Panc1 (cell line): ENCODE results near the gene EPS8L1.

Experiments
- CTCF ChIP-seq: fragments of 450-650 bp; IDR thresholded peaks from 2 replicates; pipeline ENCODE4 v1.5.1; 2017; ENCODE audit warnings: mild to moderate bottlenecking
- TF ChIP-seq, protein P1 (sequence below), 2 experiments: IDR thresholded peaks; 2 replicates each; pipeline ENCODE4 v1.6.1; 2011 to 2012; ENCODE audit warnings: low read depth in 2 of 2, control low read depth in 1 of 2, low read length in 1 of 2, mild to moderate bottlenecking in 1 of 2, moderate library complexity in 1 of 2; ENCODE audit not compliant: insufficient read depth in 1 of 2

GRCh38 chr19:55075371-55075998 is at the start of gene EPS8L1:
- no peak for TF ChIP-seq CTCF
- TF ChIP-seq, protein P1, sequence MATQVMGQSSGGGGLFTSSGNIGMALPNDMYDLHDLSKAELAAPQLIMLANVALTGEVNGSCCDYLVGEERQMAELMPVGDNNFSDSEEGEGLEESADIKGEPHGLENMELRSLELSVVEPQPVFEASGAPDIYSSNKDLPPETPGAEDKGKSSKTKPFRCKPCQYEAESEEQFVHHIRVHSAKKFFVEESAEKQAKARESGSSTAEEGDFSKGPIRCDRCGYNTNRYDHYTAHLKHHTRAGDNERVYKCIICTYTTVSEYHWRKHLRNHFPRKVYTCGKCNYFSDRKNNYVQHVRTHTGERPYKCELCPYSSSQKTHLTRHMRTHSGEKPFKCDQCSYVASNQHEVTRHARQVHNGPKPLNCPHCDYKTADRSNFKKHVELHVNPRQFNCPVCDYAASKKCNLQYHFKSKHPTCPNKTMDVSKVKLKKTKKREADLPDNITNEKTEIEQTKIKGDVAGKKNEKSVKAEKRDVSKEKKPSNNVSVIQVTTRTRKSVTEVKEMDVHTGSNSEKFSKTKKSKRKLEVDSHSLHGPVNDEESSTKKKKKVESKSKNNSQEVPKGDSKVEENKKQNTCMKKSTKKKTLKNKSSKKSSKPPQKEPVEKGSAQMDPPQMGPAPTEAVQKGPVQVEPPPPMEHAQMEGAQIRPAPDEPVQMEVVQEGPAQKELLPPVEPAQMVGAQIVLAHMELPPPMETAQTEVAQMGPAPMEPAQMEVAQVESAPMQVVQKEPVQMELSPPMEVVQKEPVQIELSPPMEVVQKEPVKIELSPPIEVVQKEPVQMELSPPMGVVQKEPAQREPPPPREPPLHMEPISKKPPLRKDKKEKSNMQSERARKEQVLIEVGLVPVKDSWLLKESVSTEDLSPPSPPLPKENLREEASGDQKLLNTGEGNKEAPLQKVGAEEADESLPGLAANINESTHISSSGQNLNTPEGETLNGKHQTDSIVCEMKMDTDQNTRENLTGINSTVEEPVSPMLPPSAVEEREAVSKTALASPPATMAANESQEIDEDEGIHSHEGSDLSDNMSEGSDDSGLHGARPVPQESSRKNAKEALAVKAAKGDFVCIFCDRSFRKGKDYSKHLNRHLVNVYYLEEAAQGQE (IDR thresholded peaks at IDR 0.05; ENCODE audit: insufficient read depth in 1 of 2, low read depth in 2 of 2, low read length in 1 of 2) = no peak
